C1 segment of cervical spinal cord (tissue), 14 donors: ENCODE results near the gene SOBP.
"Not testable (repeated sequence)": the region's sequence is repeated elsewhere in the genome, so short reads cannot be mapped to it uniquely, and the experiment has no call there.

Experiments
- DNase-seq, 14 donors: peaks; one replicate each; lab custom pipeline; 2025; lab: John Stamatoyannopoulos, UW

SOBP gene

GRCh38 chr6:107488174-107488874 is 1.6 kb upstream of the SOBP start:
- peak in 2 of 14 donors; percentile 7 to 29 for DNase-seq

GRCh38 chr6:107488875-107489635 is 862 bp upstream of the SOBP start:
- DNase-seq, result peak in 9 of 14 donors; percentile 33 to 76 (median 51)

GRCh38 chr6:107490566-107491137 is 735 bp downstream of the SOBP start:
- peak in 5 of 14 donors; percentile 41 to 55 (median 44) for DNase-seq

GRCh38 chr6:107491138-107491609 is 1.3 kb downstream of the SOBP start:
- peak in 10 of 14 donors; percentile 26 to 83 (median 54) for DNase-seq

- DNase-seq, result peak in 8 of 14 donors; percentile 6 to 64 (median 30)
Observed at GRCh38 chr6:107491760-107492660, 2.1 kb downstream of the SOBP start.

DNA sequence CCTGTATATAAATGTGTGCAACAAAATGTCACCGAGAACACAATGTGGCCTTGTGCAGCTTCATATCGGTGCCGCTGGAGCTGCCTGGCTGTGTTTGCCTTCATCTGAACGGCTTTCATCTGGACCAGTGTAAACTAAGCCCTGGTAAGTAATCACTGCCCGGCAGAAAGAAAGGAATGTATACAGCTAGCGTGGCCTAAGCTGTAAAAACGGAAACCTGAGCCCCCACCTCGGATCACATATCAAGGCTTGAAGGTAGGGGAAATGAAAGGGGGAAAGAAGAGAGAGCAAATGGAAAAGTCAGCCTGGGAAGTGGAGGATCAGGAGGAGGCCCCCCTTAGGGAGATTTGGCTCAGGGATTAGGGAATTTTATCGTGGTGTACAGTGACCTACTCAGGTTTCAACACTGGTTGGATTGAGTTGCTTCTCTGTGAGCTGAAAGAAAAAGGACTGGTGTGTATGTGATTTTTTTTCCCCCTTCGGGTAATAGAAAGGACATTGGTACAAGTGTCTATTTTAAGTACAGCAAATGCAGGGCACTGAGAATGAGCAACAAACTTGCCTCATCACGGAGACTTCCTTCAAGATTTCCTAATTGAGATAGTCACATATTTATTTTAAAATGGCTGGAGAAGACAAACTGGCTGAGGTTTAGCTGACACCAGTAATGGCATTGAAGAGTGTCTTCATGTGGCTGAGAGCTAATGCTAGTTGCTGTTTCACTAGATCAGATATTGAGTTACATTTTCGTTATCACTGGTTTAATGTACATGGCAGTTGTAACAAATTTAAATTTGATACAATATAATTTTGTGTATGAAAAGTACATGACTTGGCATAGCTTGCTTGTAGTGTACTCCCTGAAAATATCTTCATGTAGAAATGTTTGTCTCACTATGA is 3.5 kb downstream of the SOBP start:
- peak in 9 of 14 donors; percentile 11 to 74 (median 32) for DNase-seq

- DNase-seq, result peak in 4 of 14 donors; percentile 9 to 55 (median 38)
Observed at GRCh38 chr6:107495196-107495643, 5.3 kb downstream of the SOBP start.

- peak in 2 of 14 donors; percentile 6 for DNase-seq
Observed at GRCh38 chr6:107495971-107496370, 6.1 kb downstream of the SOBP start.

GRCh38 chr6:107496892-107497684 is 7.2 kb downstream of the SOBP start:
- no peak for DNase-seq

DNA sequence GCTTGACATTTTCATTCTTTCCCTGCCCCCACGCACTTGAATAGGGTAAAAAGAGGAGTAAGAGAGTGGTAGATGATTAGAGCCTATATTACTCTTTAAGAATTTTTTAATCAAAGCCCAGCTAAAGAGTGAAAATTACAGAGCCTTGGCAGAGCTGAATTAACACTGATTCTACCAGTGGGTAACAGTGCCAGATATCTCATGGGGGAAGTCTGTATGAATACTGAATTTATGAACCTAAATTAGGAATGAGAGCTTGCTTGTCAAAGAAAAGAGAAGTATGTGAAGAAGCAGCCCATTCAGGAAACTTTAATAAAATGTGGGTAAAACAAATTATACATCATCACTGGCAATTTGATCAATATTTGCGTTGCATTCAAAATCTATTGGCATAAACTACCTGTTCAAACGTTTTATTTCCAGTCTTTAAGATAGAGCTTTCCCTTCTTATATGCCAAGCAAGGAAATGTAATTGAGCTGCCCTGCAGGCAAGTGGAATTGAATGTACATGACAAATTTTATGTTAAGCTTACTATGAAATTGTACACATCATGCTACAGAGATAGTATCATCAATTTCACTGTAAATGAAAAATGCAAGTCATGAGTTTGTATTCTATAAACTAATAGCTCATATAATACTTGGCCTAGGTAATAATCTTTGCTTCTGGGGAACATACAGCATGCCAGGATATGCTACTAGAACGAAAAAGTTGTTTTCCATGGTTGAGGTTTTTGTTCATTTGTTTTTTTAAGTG is 14.5 kb downstream of the SOBP start:
- no peak for DNase-seq

GRCh38 chr6:107506145-107506544 is 16.2 kb downstream of the SOBP start:
- DNase-seq, result no peak

GRCh38 chr6:107509506-107509905 is 19.6 kb downstream of the SOBP start:
- no peak for DNase-seq

- DNase-seq, result no peak
Observed at GRCh38 chr6:107510108-107510507, 20.2 kb downstream of the SOBP start.

DNA sequence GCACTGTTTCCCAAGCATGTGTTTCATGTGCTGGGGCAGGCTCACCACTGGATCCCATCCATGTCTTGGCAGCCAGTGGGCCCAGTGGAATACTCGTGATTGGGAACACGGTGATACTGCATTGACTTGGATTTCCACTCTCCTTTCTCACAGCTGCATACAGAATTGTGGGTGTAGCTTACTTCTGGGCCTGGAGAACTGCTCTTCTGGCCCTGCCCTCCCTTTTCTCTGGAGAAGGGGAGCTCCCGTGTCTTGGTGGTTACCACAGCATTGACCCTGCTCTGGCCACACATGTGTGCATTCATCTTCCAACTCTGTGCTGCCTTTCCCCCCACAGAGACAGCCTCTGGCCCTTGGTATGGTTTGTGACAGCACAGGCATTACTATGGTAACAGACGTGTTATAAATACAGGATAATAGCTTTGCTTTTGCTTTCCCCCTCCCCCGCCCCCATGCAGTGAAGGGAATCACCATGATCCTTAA is 21.6 kb downstream of the SOBP start:
- no peak for DNase-seq

GRCh38 chr6:107513214-107513613 is 23.3 kb downstream of the SOBP start:
- no peak for DNase-seq

- no peak for DNase-seq
Observed at GRCh38 chr6:107515955-107516354, 26.0 kb downstream of the SOBP start.

DNA sequence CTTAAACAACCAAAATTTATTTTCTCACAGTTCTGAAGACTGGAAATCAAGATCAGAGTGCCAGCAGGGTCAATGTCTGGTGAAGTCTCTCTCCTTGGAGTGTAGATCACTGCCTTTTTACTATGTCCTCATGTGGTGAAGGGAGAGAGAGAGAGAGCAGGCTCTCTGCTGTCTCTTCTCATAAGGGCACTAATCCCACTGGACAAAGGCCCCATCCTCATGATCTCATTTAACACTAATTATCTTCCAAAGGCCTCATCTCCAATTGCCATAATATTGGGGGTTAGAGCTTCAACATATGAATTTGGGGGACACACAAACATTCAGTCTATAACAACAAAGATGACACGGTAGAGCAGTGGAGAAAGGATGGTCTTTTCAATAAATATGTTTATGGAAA is 27.4 kb downstream of the SOBP start:
- DNase-seq, result no peak

DNA sequence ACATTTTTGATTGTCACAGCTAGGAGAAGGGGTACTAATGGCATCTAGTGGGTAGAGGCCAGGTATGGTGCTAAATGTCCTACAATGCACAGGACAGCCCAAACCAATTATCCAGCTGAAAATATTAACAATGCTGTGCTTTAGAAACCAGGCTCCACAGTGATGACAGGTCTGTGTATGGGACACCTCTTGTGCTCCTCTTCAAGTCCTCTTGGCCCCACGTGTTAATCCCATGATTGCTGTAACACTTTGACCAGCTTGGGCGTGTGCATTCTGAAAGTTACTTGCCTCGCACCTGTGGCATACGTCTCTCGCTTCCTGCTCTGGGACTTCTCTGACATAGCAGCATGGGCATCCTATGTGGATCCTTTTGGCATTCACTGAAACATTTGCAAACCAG is 29.3 kb downstream of the SOBP start:
- DNase-seq, result not testable (repeated sequence)
